GM12891 (cell line): ENCODE measurements around the gene LRRC32.

ENCODE experiments used
- PAX5 ChIP-seq: IDR thresholded peaks from 2 replicates; pipeline ENCODE4 v1.6.1; 2011; ENCODE audit warnings: low read length, moderate library complexity, mild to moderate bottlenecking; ENCODE audit not compliant: insufficient read depth, severe bottlenecking
- POLR2A ChIP-seq: IDR thresholded peaks from 2 replicates; pipeline ENCODE4 v1.6.1; 2011; ENCODE audit warnings: low read depth, low read length, control low read depth
- POLR2AphosphoS5 ChIP-seq: IDR thresholded peaks from 2 replicates; pipeline ENCODE4 v1.6.1; 2011; ENCODE audit warnings: low read depth, low read length, control low read depth
- POU2F2 ChIP-seq: IDR thresholded peaks from 2 replicates; pipeline ENCODE4 v1.6.1; 2011; ENCODE audit warnings: low read depth, mild to moderate bottlenecking, control low read depth, low read length, moderate library complexity
- SPI1 ChIP-seq: IDR thresholded peaks from 2 replicates; pipeline ENCODE4 v1.6.1; 2011; ENCODE audit warnings: low read depth, low read length, control low read depth
- TAF1 ChIP-seq: IDR thresholded peaks from 2 replicates; pipeline ENCODE4 v1.6.1; 2011; ENCODE audit warnings: low read depth, low read length, control low read depth

DNA sequence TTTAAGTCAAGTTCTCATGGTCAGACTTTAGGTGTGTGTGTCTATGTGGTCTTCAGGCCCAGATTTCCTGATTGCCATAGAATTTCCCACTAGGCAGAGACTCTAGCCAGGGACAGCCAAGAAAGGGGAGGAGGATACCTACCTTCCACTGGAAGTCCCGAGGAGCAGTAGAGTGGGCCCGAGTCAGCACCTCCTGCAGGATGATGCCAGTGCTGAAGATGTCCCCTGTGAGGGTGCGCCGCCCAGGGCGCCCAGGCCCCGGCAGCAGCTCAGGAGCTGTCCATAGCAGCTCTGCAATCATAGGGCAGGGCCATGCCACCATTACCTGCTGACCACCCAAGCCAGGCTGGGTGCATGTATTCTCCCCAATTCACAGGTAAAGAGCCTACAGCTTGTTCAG is 41.6 kb upstream of the LRRC32 start:
- TF ChIP-seq POLR2A = no peak
- no peak for TF ChIP-seq POLR2AphosphoS5
- no peak for TF ChIP-seq TAF1
- no peak for TF ChIP-seq POU2F2
- TF ChIP-seq SPI1 = no peak
- TF ChIP-seq PAX5 = no peak
